PC-3 (cell line): ENCODE measurements around the gene C5orf58.

Source experiments
- EZH2 ChIP-seq: fragments of 300-600 bp; sonication (generic); IDR thresholded peaks from one replicate; pipeline ENCODE4 v1.6.1; 2017; ENCODE audit warnings: antibody characterized with exemption, mild to moderate bottlenecking, low read length; ENCODE audit not compliant: unreplicated experiment
- TF ChIP-seq, protein P1 (sequence below): fragments of 300-600 bp; sonication (generic); conservative IDR thresholded peaks from 2 replicates; pipeline ENCODE4 v1.5.1; 2017; ENCODE audit warnings: antibody characterized with exemption, low read depth, mild to moderate bottlenecking, low read length

GRCh38 chr5:170220191-170220590, 12.6 kb upstream of the C5orf58 start:
- TF ChIP-seq, protein P1, sequence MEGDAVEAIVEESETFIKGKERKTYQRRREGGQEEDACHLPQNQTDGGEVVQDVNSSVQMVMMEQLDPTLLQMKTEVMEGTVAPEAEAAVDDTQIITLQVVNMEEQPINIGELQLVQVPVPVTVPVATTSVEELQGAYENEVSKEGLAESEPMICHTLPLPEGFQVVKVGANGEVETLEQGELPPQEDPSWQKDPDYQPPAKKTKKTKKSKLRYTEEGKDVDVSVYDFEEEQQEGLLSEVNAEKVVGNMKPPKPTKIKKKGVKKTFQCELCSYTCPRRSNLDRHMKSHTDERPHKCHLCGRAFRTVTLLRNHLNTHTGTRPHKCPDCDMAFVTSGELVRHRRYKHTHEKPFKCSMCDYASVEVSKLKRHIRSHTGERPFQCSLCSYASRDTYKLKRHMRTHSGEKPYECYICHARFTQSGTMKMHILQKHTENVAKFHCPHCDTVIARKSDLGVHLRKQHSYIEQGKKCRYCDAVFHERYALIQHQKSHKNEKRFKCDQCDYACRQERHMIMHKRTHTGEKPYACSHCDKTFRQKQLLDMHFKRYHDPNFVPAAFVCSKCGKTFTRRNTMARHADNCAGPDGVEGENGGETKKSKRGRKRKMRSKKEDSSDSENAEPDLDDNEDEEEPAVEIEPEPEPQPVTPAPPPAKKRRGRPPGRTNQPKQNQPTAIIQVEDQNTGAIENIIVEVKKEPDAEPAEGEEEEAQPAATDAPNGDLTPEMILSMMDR: no peak
- TF ChIP-seq EZH2: no peak
